GM18519 (cell line): ENCODE results near the gene ARRB1.
A peak's percentile ranks its signal among the peaks of the same experiment; 100 is the strongest.

Experiments
- ATAC-seq: cut with Tn5 transposase; IDR thresholded peaks from one replicate; pipeline ENCODE4 v1.9.1; 2021; ENCODE audit warnings: mild to moderate bottlenecking, moderate library complexity; ENCODE audit not compliant: unreplicated experiment, low FRiP score

ARRB1 gene

GRCh38 chr11:75262961-75263852 is 88.3 kb downstream of the ARRB1 start:
- no peak for ATAC-seq

GRCh38 chr11:75262436-75262835 is 89.0 kb downstream of the ARRB1 start:
- ATAC-seq: no peak

GRCh38 chr11:75261902-75262361 is 89.5 kb downstream of the ARRB1 start:
- ATAC-seq: no peak

GRCh38 chr11:75260396-75261170 is 90.9 kb downstream of the ARRB1 start:
- ATAC-seq: no peak

- ATAC-seq: no peak
Observed at GRCh38 chr11:75254326-75254725, 97.1 kb downstream of the ARRB1 start.

GRCh38 chr11:75249704-75250103 is 101.8 kb downstream of the ARRB1 start:
- ATAC-seq: no peak

- no peak for ATAC-seq
Observed at GRCh38 chr11:75248924-75249256, 102.6 kb downstream of the ARRB1 start.

GRCh38 chr11:75246671-75247350 is 104.7 kb downstream of the ARRB1 start:
- no peak for ATAC-seq

GRCh38 chr11:75246006-75246670 is 105.3 kb downstream of the ARRB1 start:
- no peak for ATAC-seq

- ATAC-seq: no peak
Observed at GRCh38 chr11:75245356-75246005, 106.0 kb downstream of the ARRB1 start.

- ATAC-seq: no peak
Observed at GRCh38 chr11:75244052-75244814, 107.2 kb downstream of the ARRB1 start.

- no peak for ATAC-seq
Observed at GRCh38 chr11:75242722-75243600, 108.5 kb downstream of the ARRB1 start.

- no peak for ATAC-seq
Observed at GRCh38 chr11:75241906-75242644, 109.4 kb downstream of the ARRB1 start.

- peak; percentile 73 for ATAC-seq
Observed at GRCh38 chr11:75241036-75241905, 110.2 kb downstream of the ARRB1 start.

GRCh38 chr11:75240311-75241035 is 111.0 kb downstream of the ARRB1 start, which contains the start of gene TPBGL:
TPBGL (plus strand) TSS chr11:75240774; CDS start chr11:75241050, 276 bp downstream.
- ATAC-seq: no peak
